LoVo (cell line): ENCODE results near the gene TRPV2.
A peak's percentile ranks its signal among the peaks of the same experiment; 100 is the strongest.

Source experiments
- DNase-seq: peaks from one replicate; pipeline ENCODE4 v3.0.0-alpha.2; 2016; ENCODE audit warnings: low spot score

TRPV2 gene

GRCh38 chr17:16407911-16408588, 7.3 kb upstream of the TRPV2 start:
- peak; percentile 35 for DNase-seq

GRCh38 chr17:16417399-16417798, 2.0 kb downstream of the TRPV2 start:
- no peak for DNase-seq

GRCh38 chr17:16417896-16418684, 2.7 kb downstream of the TRPV2 start:
- DNase-seq: no peak

GRCh38 chr17:16418685-16419068, 3.3 kb downstream of the TRPV2 start:
- no peak for DNase-seq

- DNase-seq: no peak
Observed at GRCh38 chr17:16419074-16419928, 3.9 kb downstream of the TRPV2 start.

- no peak for DNase-seq
Observed at GRCh38 chr17:16419929-16420271, 4.5 kb downstream of the TRPV2 start.

- DNase-seq: no peak
Observed at GRCh38 chr17:16422416-16422815, 7.0 kb downstream of the TRPV2 start.

- no peak for DNase-seq
Observed at GRCh38 chr17:16423226-16423872, 8.0 kb downstream of the TRPV2 start.

GRCh38 chr17:16425202-16425601, 9.8 kb downstream of the TRPV2 start:
- no peak for DNase-seq

- no peak for DNase-seq
Observed at GRCh38 chr17:16425698-16426659, 10.6 kb downstream of the TRPV2 start.

GRCh38 chr17:16427020-16427419, 11.6 kb downstream of the TRPV2 start:
- no peak for DNase-seq

GRCh38 chr17:16428098-16428882, 12.9 kb downstream of the TRPV2 start:
- DNase-seq: no peak

GRCh38 chr17:16429083-16429482, 13.7 kb downstream of the TRPV2 start:
- DNase-seq: no peak

GRCh38 chr17:16430650-16431049, 15.3 kb downstream of the TRPV2 start:
- DNase-seq: no peak

- no peak for DNase-seq
Observed at GRCh38 chr17:16432017-16432416, 16.6 kb downstream of the TRPV2 start.

- DNase-seq: no peak
Observed at GRCh38 chr17:16433514-16433913, 18.1 kb downstream of the TRPV2 start.

GRCh38 chr17:16434662-16435061, 19.3 kb downstream of the TRPV2 start:
- DNase-seq: no peak

GRCh38 chr17:16435925-16436886, 20.8 kb downstream of the TRPV2 start:
- DNase-seq: no peak

GRCh38 chr17:16437083-16437482, 21.7 kb downstream of the TRPV2 start:
- no peak for DNase-seq
